HCT116 (cell line): Measurements from ENCODE around the gene CRHR1. TPM values are rescaled to one million over a fixed set of nuclear protein-coding genes. Genes with fewer than 3 reads are reported as not detected.

Source experiments
- ATAC-seq: fragments of 200-7000 bp; cut with Tn5 transposase; 2 replicates; pipeline ENCODE4 v1.9.1; 2020; ENCODE audit warnings: mild to moderate bottlenecking, moderate library complexity
- BruUV-seq: library from RNA; stranded (reverse); fragments of 400-500 nt; replicated peaks from 2 replicates; lab custom pipeline; 2021; lab: Mats Ljungman, UMichigan
- CTCF ChIA-PET: fragments of 300-600 bp; sonication (Branson Sonifier 250); formaldehyde crosslinking; loops from one replicate; lab custom pipeline; 2021; ENCODE audit warnings: antibody characterized with exemption; lab: Charles Lee
- POLR2A ChIA-PET: fragments of 300-600, 350-600 bp; sonication (Branson Sonifier 250); formaldehyde crosslinking; loops from one replicate; lab custom pipeline; 2021; ENCODE audit warnings: antibody characterized with exemption; lab: Charles Lee
- RAD21 ChIA-PET, 2 experiments: fragments of 300-600 bp; sonication (Branson Sonifier 250); formaldehyde crosslinking; loops; one replicate each; lab custom pipeline; 2023; ENCODE audit warnings: low total read pairs in 2 of 2; ENCODE audit not compliant: uncharacterized antibody in 2 of 2, unreplicated experiment in 2 of 2, low non-redundant PET in 1 of 2; lab: Charles Lee
- DNase-seq: peaks from one replicate; pipeline ENCODE4 v3.0.0-alpha.2; 2010; ENCODE audit warnings: low read depth, low spot score
- H2AFZ ChIP-seq: fragments of 200-600 bp; shearing (Covaris generic), sonication (generic); 2 replicates; pipeline ENCODE4 v1.6.1; 2017; ENCODE audit warnings: low read depth, mixed run types, mixed read lengths, antibody characterized with exemption, low read length; ENCODE audit not compliant: poor library complexity, severe bottlenecking
- H3K27ac ChIP-seq: 2 replicates; pipeline ENCODE4 v1.5.1; 2012; ENCODE audit warnings: low read depth, low read length
- H3K27me3 ChIP-seq: fragments of 200-600 bp; sonication (generic); 2 replicates; pipeline ENCODE4 v1.6.1; 2016; ENCODE audit warnings: mixed run types, low read length, mixed read lengths; ENCODE audit not compliant: insufficient read depth
- H3K36me3 ChIP-seq, 2 experiments: fragments of 200-500 bp in 1 of 2; fragments of 200-600 bp in 1 of 2; sonication (Bioruptor generic) in 1 of 2; sonication (generic) in 1 of 2; 2 replicates each; pipeline versions ENCODE4 v1.5.1 to v1.6.1; 2014 to 2016; ENCODE audit warnings: low read length in 2 of 2, inconsistent platforms in 1 of 2, mixed read lengths in 1 of 2, mixed run types in 1 of 2; ENCODE audit not compliant: insufficient read depth in 2 of 2, control insufficient read depth in 1 of 2
- H3K4me1 ChIP-seq, 2 experiments: fragments of 200-600 bp in 1 of 2; sonication (generic) in 1 of 2; 2 replicates each; pipeline versions ENCODE4 v1.5.1 to v1.6.1; 2012 to 2017; ENCODE audit warnings: low read length in 2 of 2, inconsistent platforms in 1 of 2, mild to moderate bottlenecking in 1 of 2, mixed read lengths in 1 of 2, mixed run types in 1 of 2, moderate library complexity in 1 of 2; ENCODE audit not compliant: insufficient read depth in 2 of 2, control insufficient read depth in 1 of 2
- H3K4me2 ChIP-seq: fragments of 200-600 bp; sonication (generic); 2 replicates; pipeline ENCODE4 v1.6.1; 2017; ENCODE audit warnings: mixed run types, low read length, mixed read lengths
- H3K4me3 ChIP-seq, 2 experiments: fragments of 200-600 bp in 1 of 2; sonication (generic) in 1 of 2; replicated peaks in 1 of 2; 2 replicates each; pipeline ENCODE4 v1.5.1; 2011 to 2016; ENCODE audit warnings: low read length in 2 of 2, control low read depth in 1 of 2, low read depth in 1 of 2, mild to moderate bottlenecking in 1 of 2, mixed read lengths in 1 of 2, mixed run types in 1 of 2
- H3K79me2 ChIP-seq: fragments of 200-600 bp; sonication (generic); 2 replicates; pipeline ENCODE4 v1.6.1; 2017; ENCODE audit warnings: mild to moderate bottlenecking, mixed run types, low read length, moderate library complexity, mixed read lengths; ENCODE audit not compliant: insufficient read depth
- H3K9ac ChIP-seq: fragments of 200-600 bp; sonication (generic); 2 replicates; pipeline ENCODE4 v1.6.1; 2016; ENCODE audit warnings: low read length, mixed read lengths
- H3K9me2 ChIP-seq: fragments of 200-600 bp; sonication (generic), shearing (Covaris generic); 2 replicates; pipeline ENCODE4 v1.6.1; 2017; ENCODE audit warnings: mixed run types, mild to moderate bottlenecking, moderate library complexity; ENCODE audit not compliant: insufficient read depth
- H3K9me3 ChIP-seq, 2 experiments: fragments of 200-500 bp in 1 of 2; fragments of 200-600 bp in 1 of 2; sonication (Bioruptor generic) in 1 of 2; sonication (generic) in 1 of 2; 2 replicates each; pipeline ENCODE4 v1.6.1; 2014 to 2017; ENCODE audit warnings: low read length in 2 of 2, mixed read lengths in 2 of 2, inconsistent platforms in 1 of 2, low read depth in 1 of 2, mild to moderate bottlenecking in 1 of 2, mixed run types in 1 of 2, moderate library complexity in 1 of 2; ENCODE audit not compliant: control insufficient read depth in 1 of 2, insufficient read depth in 1 of 2
- H4K20me1 ChIP-seq: fragments of 200-600 bp; sonication (generic), shearing (Covaris generic); 2 replicates; pipeline ENCODE4 v1.6.1; 2017; ENCODE audit warnings: mixed run types, mild to moderate bottlenecking, moderate library complexity; ENCODE audit not compliant: insufficient read depth
- JUND ChIP-seq: IDR thresholded peaks from 2 replicates; pipeline ENCODE4 v1.6.1; 2012
- SRF ChIP-seq: IDR thresholded peaks from 2 replicates; pipeline ENCODE4 v1.6.1; 2012; ENCODE audit warnings: low read depth
- TCF7L2 ChIP-seq: IDR thresholded peaks from 2 replicates; pipeline ENCODE4 v1.7.0; 2011; ENCODE audit warnings: borderline replicate concordance, inconsistent platforms; ENCODE audit not compliant: insufficient read depth, insufficient read length; ENCODE audit errors: extremely low read depth
- ZNF274 ChIP-seq: fragments of 200-500 bp; sonication (Bioruptor generic); IDR thresholded peaks from 2 replicates; pipeline ENCODE4 v1.6.1; 2014; ENCODE audit warnings: mild to moderate bottlenecking, low read depth, low read length, inconsistent platforms
- intact Hi-C: fragments of 100-400 bp; cut with micrococcal nuclease; formaldehyde crosslinking; loops from 2 replicates; pipeline ENCODE4 v1.10.0; 2022
- total RNA-seq: library from RNA; stranded (reverse); gene quantifications from one replicate; pipeline ENCODE4 v1.2.1, GENCODE V29; 2021; ENCODE audit not compliant: unreplicated experiment
- TF ChIP-seq, protein P1 (sequence below): IDR thresholded peaks from 2 replicates; pipeline ENCODE4 v1.6.1; 2012; ENCODE audit warnings: low read depth

Gene CRHR1
- total RNA-seq, 1 experiment from 2014 or later: 0.12 TPM

DNA sequence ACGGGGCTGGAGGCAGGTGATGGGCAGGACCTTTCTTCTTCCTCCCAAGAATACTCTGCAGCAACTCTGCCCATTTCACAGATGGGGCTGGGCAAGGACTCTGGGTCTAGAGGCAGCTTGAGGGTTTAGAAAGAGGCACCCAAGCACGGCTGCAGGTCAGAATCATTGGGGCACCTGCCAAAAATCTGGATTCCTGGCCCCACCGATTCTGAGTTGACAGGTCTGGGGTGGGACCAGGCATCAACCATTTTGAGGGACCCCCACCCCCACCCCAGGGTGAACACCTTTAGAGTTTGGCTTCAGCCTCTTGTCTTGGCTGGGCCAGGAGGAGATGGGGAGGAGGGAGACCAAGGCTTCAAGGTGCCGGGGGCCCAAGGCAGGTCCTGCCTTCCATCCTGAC, 65.9 kb downstream of the CRHR1 start (continued):
- TF ChIP-seq ZNF274 (no peak), JUND (no peak)
- TF ChIP-seq, protein P1, sequence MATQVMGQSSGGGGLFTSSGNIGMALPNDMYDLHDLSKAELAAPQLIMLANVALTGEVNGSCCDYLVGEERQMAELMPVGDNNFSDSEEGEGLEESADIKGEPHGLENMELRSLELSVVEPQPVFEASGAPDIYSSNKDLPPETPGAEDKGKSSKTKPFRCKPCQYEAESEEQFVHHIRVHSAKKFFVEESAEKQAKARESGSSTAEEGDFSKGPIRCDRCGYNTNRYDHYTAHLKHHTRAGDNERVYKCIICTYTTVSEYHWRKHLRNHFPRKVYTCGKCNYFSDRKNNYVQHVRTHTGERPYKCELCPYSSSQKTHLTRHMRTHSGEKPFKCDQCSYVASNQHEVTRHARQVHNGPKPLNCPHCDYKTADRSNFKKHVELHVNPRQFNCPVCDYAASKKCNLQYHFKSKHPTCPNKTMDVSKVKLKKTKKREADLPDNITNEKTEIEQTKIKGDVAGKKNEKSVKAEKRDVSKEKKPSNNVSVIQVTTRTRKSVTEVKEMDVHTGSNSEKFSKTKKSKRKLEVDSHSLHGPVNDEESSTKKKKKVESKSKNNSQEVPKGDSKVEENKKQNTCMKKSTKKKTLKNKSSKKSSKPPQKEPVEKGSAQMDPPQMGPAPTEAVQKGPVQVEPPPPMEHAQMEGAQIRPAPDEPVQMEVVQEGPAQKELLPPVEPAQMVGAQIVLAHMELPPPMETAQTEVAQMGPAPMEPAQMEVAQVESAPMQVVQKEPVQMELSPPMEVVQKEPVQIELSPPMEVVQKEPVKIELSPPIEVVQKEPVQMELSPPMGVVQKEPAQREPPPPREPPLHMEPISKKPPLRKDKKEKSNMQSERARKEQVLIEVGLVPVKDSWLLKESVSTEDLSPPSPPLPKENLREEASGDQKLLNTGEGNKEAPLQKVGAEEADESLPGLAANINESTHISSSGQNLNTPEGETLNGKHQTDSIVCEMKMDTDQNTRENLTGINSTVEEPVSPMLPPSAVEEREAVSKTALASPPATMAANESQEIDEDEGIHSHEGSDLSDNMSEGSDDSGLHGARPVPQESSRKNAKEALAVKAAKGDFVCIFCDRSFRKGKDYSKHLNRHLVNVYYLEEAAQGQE: no peak

DNA sequence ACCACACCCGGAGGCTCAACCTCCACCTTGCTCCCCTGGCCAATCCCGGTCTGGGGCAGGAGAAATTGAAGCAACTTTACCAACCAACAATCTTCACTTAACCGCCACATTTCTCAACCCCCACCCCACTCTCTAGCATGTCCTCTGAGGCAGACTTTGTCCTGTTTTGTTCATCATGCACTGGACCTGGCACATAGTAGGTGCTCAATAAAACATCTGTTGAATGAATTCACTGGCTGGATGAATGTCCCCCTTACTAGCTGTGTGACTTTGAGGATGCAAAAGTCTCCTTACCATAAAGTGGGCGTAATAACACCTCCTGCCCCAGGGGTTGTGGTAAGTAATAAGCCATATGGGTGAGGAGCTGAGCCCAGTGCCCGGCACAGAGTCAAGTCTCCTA, 66.3 kb downstream of the CRHR1 start:
- H3K9ac ChIP-seq: no peak overlapping the region
- H3K9me2 ChIP-seq: no peaks in the 10 kb centered on the region
- intact Hi-C loops: loop anchor here (10.0 kb wide), 1 partner anchor 636 kb away; no protein-coding TSS in a partner anchor
- H3K27me3 ChIP-seq: no peaks in the 10 kb centered on the region
- peaks cover 0 to 6% of the 10 kb centered on the region in 2 experiments; a peak in 2 of 4 replicates for H3K4me1 ChIP-seq
- no peak overlapping the region for H2AFZ ChIP-seq
- H3K27ac ChIP-seq: no peak overlapping the region
- DNase-seq (no peak), ATAC-seq (no peak)
- CTCF ChIA-PET: interaction anchor here (2.1 to 3.1 kb wide), 3 partner anchors 19 to 210 kb away, joined by 8 to 46 read pairs (median 14); no protein-coding TSS in a partner anchor
- no peaks in the 10 kb centered on the region for H4K20me1 ChIP-seq
- H3K4me3 ChIP-seq: no peak overlapping the region
- no peaks in the 10 kb centered on the region for H3K79me2 ChIP-seq
- TF ChIP-seq TCF7L2 (no peak), SRF (no peak)
- RAD21 ChIA-PET: no interaction called here
- no TSS peak for BruUV-seq
- H3K4me2 ChIP-seq: no peak overlapping the region
- H3K9me3 ChIP-seq: no peaks in the 10 kb centered on the region
- no peaks in the 10 kb centered on the region for H3K36me3 ChIP-seq
- POLR2A ChIA-PET: interaction anchor here (0.6 kb wide), 1 partner anchor 93 kb away, joined by 3 read pairs; no protein-coding TSS in a partner anchor
